ENCODE results near the gene SEPHS1.

SEPHS1 gene

DNA sequence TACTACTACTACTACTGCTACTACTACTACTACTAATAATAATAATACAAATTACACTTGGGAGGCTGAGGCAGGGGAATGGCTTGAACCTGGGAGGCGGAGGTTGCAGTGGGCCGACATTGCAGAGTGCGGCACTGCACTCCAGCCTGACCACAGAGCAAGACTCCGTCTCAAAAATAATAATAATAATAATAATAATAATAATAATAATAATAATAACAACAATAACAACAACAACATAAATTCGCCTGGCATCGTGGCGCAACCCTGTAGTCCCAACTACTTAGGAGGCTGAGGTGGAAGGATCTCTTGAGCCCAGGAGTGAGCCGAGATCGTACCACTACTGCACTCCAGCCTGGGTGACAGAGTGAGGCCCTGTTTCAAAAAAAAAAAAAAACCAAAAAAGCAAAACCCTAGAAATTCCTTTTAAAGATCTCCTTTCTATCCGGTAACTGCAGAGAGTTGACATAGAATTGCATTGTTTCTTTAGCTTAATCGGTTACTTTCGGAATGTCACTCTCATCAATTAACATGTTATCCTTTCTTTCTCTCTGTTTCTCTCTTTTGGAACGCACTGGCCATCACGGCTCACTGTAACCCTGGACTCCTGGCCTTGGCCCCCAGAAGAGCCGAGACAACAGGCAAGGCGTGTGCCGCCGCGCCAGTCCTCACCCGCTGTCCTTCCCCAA, 49.2 kb downstream of the SEPHS1 start:
- no peak for DNase-seq
- Histone ChIP-seq H3K9ac (ENCODE audit: low read length) (peak overlapping the region; percentile 99), H2BK12ac (ENCODE audit: low read length in 2 of 2) (peak overlapping the region; percentile 56 to 66), H3K18ac (ENCODE audit: low read depth in 1 of 2, low read length in 2 of 2) (peak overlapping the region; percentile 37 to 95), H3K4me1 (ENCODE audit: control insufficient read depth, insufficient read depth, low read depth, low read length) (peaks cover 15% of the 10 kb centered on the region), H3K9me3 (ENCODE audit: control insufficient read depth, low read length) (no peaks in the 10 kb centered on the region), H4K91ac (ENCODE audit: low read length) (peak overlapping the region; percentile 94), H3K4ac (ENCODE audit: low read depth in 1 of 2, low read length in 2 of 2) (peak overlapping the region in 1 of 2 experiments; percentile 42), H3K14ac (ENCODE audit: low read length in 2 of 2) (peak overlapping the region in 1 of 2 experiments; percentile 79), H3K36me3 (ENCODE audit: control insufficient read depth in 1 of 2, insufficient read depth in 2 of 2, low read depth in 1 of 2, low read length in 2 of 2) (peaks cover 0 to 15% of the 10 kb centered on the region in 2 experiments), H2BK5ac (ENCODE audit: low read depth, low read length, poor library complexity, severe bottlenecking) (no peak overlapping the region), H3K27me3 (ENCODE audit: control insufficient read depth in 1 of 2, insufficient read depth in 1 of 2, low read length in 2 of 2) (no peaks in the 10 kb centered on the region), H3K23ac (ENCODE audit: low read length in 2 of 2) (peak overlapping the region in 1 of 2 experiments; percentile 47), H2BK15ac (ENCODE audit: low read depth, poor library complexity, severe bottlenecking) (no peak overlapping the region), H3K27ac (ENCODE audit: low read length, poor library complexity, severe bottlenecking) (peak overlapping the region; percentile 25), H3K4me2 (ENCODE audit: low read length, poor library complexity, severe bottlenecking) (peak overlapping the region; percentile 99), H2BK120ac (ENCODE audit: low read depth, low read length) (peak overlapping the region; percentile 89), H4K8ac (ENCODE audit: low read length) (peak overlapping the region; percentile 94), H2AFZ (ENCODE audit: low read depth, low read length) (peak overlapping the region; percentile 66), H2AK5ac (ENCODE audit: low read length, severe bottlenecking) (no peak overlapping the region), H3K4me3 (ENCODE audit: insufficient read depth in 1 of 2, low read depth in 1 of 2, low read length in 2 of 2) (peak overlapping the region; percentile 77 to 91), H3K79me1 (replicated peaks; ENCODE audit: low read length, poor library complexity, severe bottlenecking) (peaks cover 1% of the 10 kb centered on the region)
- WGBS: 51% methylated on average over 16 of the region's 20 CpGs

DNA sequence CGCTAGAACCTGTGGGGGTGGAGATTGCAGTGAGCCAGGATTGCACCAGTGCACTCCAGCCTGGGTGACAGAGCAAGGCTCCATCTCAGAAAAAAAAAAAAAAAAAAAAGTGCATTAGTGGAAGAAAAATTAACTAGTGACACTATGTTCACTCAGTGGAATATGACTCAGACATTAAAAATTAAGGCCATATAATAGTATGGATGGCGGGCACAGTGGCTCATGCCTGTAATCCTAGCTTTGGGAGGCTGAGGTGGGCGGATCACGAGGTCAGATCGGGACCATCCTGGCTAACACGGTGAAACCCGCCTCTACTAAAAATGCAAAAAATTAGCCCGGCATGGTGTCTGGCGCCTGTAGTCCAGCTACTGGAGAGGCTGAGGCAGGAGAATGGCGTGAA, 51.6 kb downstream of the SEPHS1 start:
- H2AFZ ChIP-seq (ENCODE audit: low read depth, low read length): no peak overlapping the region
- H3K4ac ChIP-seq (ENCODE audit: low read depth in 1 of 2, low read length in 2 of 2): no peak overlapping the region
- no peak overlapping the region for H3K4me2 ChIP-seq (ENCODE audit: low read length, poor library complexity, severe bottlenecking)
- H2BK5ac ChIP-seq (ENCODE audit: low read depth, low read length, poor library complexity, severe bottlenecking): no peak overlapping the region
- H3K4me3 ChIP-seq (ENCODE audit: insufficient read depth in 1 of 2, low read depth in 1 of 2, low read length in 2 of 2): no peak overlapping the region
- peaks cover 13% of the 10 kb centered on the region for H3K4me1 ChIP-seq (ENCODE audit: control insufficient read depth, insufficient read depth, low read depth, low read length)
- H2BK15ac ChIP-seq (ENCODE audit: low read depth, poor library complexity, severe bottlenecking): no peak overlapping the region
- no peak overlapping the region for H4K8ac ChIP-seq (ENCODE audit: low read length)
- H3K18ac ChIP-seq (ENCODE audit: low read depth in 1 of 2, low read length in 2 of 2): no peak overlapping the region
- no peak overlapping the region for H3K23ac ChIP-seq (ENCODE audit: low read length in 2 of 2)
- no peak overlapping the region for H2BK120ac ChIP-seq (ENCODE audit: low read depth, low read length)
- H3K27ac ChIP-seq (ENCODE audit: low read length, poor library complexity, severe bottlenecking): no peak overlapping the region
- H3K79me1 ChIP-seq (replicated peaks; ENCODE audit: low read length, poor library complexity, severe bottlenecking): peaks cover 1% of the 10 kb centered on the region
- H3K14ac ChIP-seq (ENCODE audit: low read length in 2 of 2): no peak overlapping the region
- H3K36me3 ChIP-seq (ENCODE audit: control insufficient read depth in 1 of 2, insufficient read depth in 2 of 2, low read depth in 1 of 2, low read length in 2 of 2): peaks cover 4 to 33% of the 10 kb centered on the region in 2 experiments
- H2BK12ac ChIP-seq (ENCODE audit: low read length in 2 of 2): no peak overlapping the region
- no peak overlapping the region for H4K91ac ChIP-seq (ENCODE audit: low read length)
- no peak overlapping the region for H3K9ac ChIP-seq (ENCODE audit: low read length)
- no peaks in the 10 kb centered on the region for H3K9me3 ChIP-seq (ENCODE audit: control insufficient read depth, low read length)
- no peak for DNase-seq
- no peak overlapping the region for H2AK5ac ChIP-seq (ENCODE audit: low read length, severe bottlenecking)
- H3K27me3 ChIP-seq (ENCODE audit: control insufficient read depth in 1 of 2, insufficient read depth in 1 of 2, low read length in 2 of 2): no peaks in the 10 kb centered on the region
- 93% methylated on average over 10 of the region's 10 CpGs for WGBS

DNA sequence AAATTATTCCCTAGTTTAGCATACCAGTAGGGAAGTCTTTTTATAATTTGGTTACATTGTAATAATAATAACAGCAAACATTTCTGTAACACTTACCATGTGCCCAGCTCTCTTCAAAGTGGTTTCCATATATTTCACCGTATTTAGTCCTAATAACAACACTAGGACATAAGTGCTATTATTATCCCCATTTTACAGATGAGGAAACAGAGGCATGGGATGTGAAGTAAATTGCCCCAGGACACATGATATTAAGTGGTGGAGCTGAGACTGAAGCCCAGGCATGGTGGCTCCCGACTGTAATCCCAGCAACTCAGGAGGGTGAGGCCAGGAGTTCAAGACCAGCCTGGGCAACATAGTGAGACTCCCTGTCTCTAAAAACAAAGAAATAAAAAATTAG, 53.3 kb downstream of the SEPHS1 start:
- peaks cover 4 to 42% of the 10 kb centered on the region in 2 experiments for H3K36me3 ChIP-seq (ENCODE audit: control insufficient read depth in 1 of 2, insufficient read depth in 2 of 2, low read depth in 1 of 2, low read length in 2 of 2)
- H2BK5ac ChIP-seq (ENCODE audit: low read depth, low read length, poor library complexity, severe bottlenecking): no peak overlapping the region
- DNase-seq: no peak
- H3K14ac ChIP-seq (ENCODE audit: low read length in 2 of 2): no peak overlapping the region
- H2BK15ac ChIP-seq (ENCODE audit: low read depth, poor library complexity, severe bottlenecking): no peak overlapping the region
- H2BK120ac ChIP-seq (ENCODE audit: low read depth, low read length): no peak overlapping the region
- WGBS: 100% methylated on average over 1 of the region's 2 CpGs
- H3K27me3 ChIP-seq (ENCODE audit: control insufficient read depth in 1 of 2, insufficient read depth in 1 of 2, low read length in 2 of 2): no peaks in the 10 kb centered on the region
- peaks cover 10% of the 10 kb centered on the region for H3K4me1 ChIP-seq (ENCODE audit: control insufficient read depth, insufficient read depth, low read depth, low read length)
- no peak overlapping the region for H3K4ac ChIP-seq (ENCODE audit: low read depth in 1 of 2, low read length in 2 of 2)
- no peak overlapping the region for H3K27ac ChIP-seq (ENCODE audit: low read length, poor library complexity, severe bottlenecking)
- peaks cover 1% of the 10 kb centered on the region for H3K79me1 ChIP-seq (replicated peaks; ENCODE audit: low read length, poor library complexity, severe bottlenecking)
- no peak overlapping the region for H4K91ac ChIP-seq (ENCODE audit: low read length)
- no peak overlapping the region for H3K4me2 ChIP-seq (ENCODE audit: low read length, poor library complexity, severe bottlenecking)
- no peak overlapping the region for H2BK12ac ChIP-seq (ENCODE audit: low read length in 2 of 2)
- H3K9ac ChIP-seq (ENCODE audit: low read length): no peak overlapping the region
- H3K23ac ChIP-seq (ENCODE audit: low read length in 2 of 2): no peak overlapping the region
- no peak overlapping the region for H3K18ac ChIP-seq (ENCODE audit: low read depth in 1 of 2, low read length in 2 of 2)
- H3K9me3 ChIP-seq (ENCODE audit: control insufficient read depth, low read length): no peaks in the 10 kb centered on the region
- no peak overlapping the region for H2AFZ ChIP-seq (ENCODE audit: low read depth, low read length)
- H4K8ac ChIP-seq (ENCODE audit: low read length): no peak overlapping the region
- no peak overlapping the region for H3K4me3 ChIP-seq (ENCODE audit: insufficient read depth in 1 of 2, low read depth in 1 of 2, low read length in 2 of 2)
- H2AK5ac ChIP-seq (ENCODE audit: low read length, severe bottlenecking): no peak overlapping the region

DNA sequence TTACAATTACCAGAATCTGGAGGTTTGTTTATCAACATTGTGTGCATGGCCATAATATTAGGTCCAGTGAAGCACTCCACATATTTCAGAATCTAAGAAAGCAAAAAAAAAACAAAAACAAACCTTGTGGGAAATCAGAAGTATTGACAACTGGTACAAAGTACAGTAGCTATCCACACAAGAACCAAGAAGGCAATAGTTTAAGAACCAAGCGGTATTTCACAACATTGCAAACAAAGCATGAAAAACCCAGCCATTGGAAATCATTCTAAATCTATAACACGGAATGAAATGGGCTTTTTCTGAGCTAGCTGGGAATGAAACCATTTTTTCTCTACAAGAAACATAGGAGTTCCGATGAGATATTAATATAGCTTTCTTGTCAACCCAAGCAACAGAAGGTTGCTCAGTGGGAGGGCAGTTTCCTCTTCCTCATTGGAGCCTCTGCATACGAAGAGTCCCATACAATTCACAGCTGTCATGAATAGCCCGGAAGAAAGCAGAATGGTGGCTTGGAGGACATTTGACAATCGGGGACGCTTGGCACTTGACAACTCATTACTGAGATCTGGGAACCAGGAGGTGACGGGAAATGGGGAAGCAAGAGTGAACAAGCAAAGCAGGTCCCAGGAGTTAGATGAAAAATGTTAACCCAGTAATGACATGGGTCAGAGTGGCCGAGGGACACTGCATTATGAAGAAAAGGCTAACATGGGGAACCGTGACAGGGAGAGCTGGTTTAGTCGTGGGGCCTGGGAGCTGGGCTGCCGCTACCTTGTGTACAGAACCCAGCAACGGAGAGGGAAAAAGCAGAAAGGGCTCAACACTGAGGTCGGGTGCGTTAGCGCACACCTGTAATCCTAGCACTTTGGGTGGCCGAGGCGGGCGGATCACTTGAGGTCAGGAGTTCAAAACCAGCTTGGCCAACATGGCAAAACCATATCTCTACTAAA, 56.0 kb downstream of the SEPHS1 start:
- Histone ChIP-seq H4K8ac (ENCODE audit: low read length) (no peak overlapping the region), H3K14ac (ENCODE audit: low read length in 2 of 2) (no peak overlapping the region), H3K9me3 (ENCODE audit: control insufficient read depth, low read length) (no peaks in the 10 kb centered on the region), H3K36me3 (ENCODE audit: control insufficient read depth in 1 of 2, insufficient read depth in 2 of 2, low read depth in 1 of 2, low read length in 2 of 2) (peaks cover 7 to 61% of the 10 kb centered on the region in 2 experiments), H3K27me3 (ENCODE audit: control insufficient read depth in 1 of 2, insufficient read depth in 1 of 2, low read length in 2 of 2) (no peaks in the 10 kb centered on the region), H4K91ac (ENCODE audit: low read length) (no peak overlapping the region), H3K18ac (ENCODE audit: low read depth in 1 of 2, low read length in 2 of 2) (no peak overlapping the region), H2BK15ac (ENCODE audit: low read depth, poor library complexity, severe bottlenecking) (no peak overlapping the region), H3K4ac (ENCODE audit: low read depth in 1 of 2, low read length in 2 of 2) (no peak overlapping the region), H3K23ac (ENCODE audit: low read length in 2 of 2) (no peak overlapping the region), H2AFZ (ENCODE audit: low read depth, low read length) (no peak overlapping the region), H2BK5ac (ENCODE audit: low read depth, low read length, poor library complexity, severe bottlenecking) (no peak overlapping the region), H2BK120ac (ENCODE audit: low read depth, low read length) (no peak overlapping the region), H3K79me1 (replicated peaks; ENCODE audit: low read length, poor library complexity, severe bottlenecking) (no peaks in the 10 kb centered on the region), H3K4me1 (ENCODE audit: control insufficient read depth, insufficient read depth, low read depth, low read length) (peaks cover 7% of the 10 kb centered on the region), H3K27ac (ENCODE audit: low read length, poor library complexity, severe bottlenecking) (no peak overlapping the region), H2AK5ac (ENCODE audit: low read length, severe bottlenecking) (no peak overlapping the region), H3K9ac (ENCODE audit: low read length) (no peak overlapping the region), H3K4me2 (ENCODE audit: low read length, poor library complexity, severe bottlenecking) (no peak overlapping the region), H3K4me3 (ENCODE audit: insufficient read depth in 1 of 2, low read depth in 1 of 2, low read length in 2 of 2) (no peak overlapping the region), H2BK12ac (ENCODE audit: low read length in 2 of 2) (no peak overlapping the region)
- 96% methylated on average over 19 of the region's 19 CpGs for WGBS
- DNase-seq: no peak

Data from mesenchymal stem cell (in vitro differentiated cells and primary cell).